Activated CD8-positive, alpha-beta memory T cell treated with anti-CD3 and anti-CD28 coated beads for 36 hours (primary cell): ENCODE measurements around the gene TMEM176A. TPM values are rescaled to one million over a fixed set of nuclear protein-coding genes. Genes with fewer than 3 reads are reported as not detected.
"Not testable (repeated sequence)": the region's sequence is repeated elsewhere in the genome, so short reads cannot be mapped to it uniquely, and the experiment has no call there.

Experiments used
- CTCF ChIA-PET: fragments of 350-600 bp; sonication (Branson Sonifier 250); formaldehyde crosslinking; loops from one replicate; lab custom pipeline; 2021; ENCODE audit warnings: antibody characterized with exemption; lab: Charles Lee
- POLR2A ChIA-PET: fragments of 350-600 bp; sonication (Branson Sonifier 250); formaldehyde crosslinking; loops from one replicate; lab custom pipeline; 2021; ENCODE audit warnings: antibody characterized with exemption; lab: Charles Lee
- total RNA-seq, 2 experiments: library from RNA; stranded (reverse); gene quantifications; one replicate each; pipeline ENCODE4 v1.2.3, GENCODE V29; 2021

TMEM176A gene, protein sequence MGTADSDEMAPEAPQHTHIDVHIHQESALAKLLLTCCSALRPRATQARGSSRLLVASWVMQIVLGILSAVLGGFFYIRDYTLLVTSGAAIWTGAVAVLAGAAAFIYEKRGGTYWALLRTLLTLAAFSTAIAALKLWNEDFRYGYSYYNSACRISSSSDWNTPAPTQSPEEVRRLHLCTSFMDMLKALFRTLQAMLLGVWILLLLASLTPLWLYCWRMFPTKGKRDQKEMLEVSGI
- not detected for total RNA-seq

DNA sequence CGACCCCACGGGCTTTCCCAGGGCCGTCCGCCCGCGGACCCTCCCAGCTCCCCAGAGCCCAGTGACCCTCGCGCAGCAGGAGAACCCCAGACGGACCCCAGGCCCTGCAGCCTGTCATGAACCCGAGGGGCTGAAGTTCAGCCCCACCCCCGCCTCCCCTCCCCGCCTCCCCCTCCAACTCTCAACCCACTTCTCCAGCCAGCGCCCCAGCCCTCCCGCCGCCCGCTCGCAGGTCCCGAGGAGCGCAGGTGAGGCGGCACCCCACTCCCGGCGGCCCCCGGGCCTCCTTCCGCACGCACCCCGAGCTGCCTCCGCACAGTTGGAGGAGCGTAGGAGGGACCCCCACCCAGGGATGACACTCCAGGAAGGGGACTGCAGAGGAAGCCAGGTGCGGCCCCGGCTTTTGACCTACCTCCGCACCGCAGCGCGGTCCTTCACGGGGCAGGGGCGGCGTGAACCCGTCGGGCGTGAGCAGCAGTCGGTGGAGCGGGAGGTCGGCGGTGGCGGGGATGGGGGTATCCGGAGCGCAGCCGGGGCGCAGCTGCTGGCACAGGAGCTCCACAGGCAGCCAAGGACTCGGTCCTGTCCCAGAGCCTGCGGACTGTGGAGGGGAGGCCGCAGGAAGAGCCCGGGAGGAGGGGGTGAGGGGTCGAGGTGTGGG is at the start of gene TMEM176A:
TMEM176A (plus strand) TSS at position 189 of the 661 bp plus-strand sequence. CDS start 782 bp downstream, outside the sequence.
- POLR2A ChIA-PET: no interaction called here
- CTCF ChIA-PET: no interaction called here

DNA sequence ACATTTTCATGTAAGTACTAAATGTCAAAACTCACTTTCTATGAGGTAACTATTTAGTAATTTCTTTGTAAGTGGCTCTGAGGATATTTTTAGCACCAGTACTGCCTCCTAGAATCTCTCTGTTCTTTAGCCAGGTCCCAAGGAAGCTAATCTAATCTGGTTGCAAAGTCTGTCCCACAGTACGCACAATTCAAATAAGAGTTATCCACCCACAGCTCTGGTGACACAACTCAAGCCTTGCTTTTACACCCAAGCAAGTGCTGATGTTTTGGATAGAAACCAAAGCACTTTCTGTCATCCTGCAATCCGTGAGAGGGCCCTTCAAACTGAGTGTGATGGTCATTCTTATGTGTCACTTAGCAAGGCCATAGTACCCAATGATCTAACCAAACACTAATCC is 48.9 kb upstream of the TMEM176A start:
- CTCF ChIA-PET: interaction anchor here (0.7 kb wide), 1 partner anchor 114 kb away, joined by 3 read pairs; no protein-coding TSS in a partner anchor
- POLR2A ChIA-PET: no interaction called here

DNA sequence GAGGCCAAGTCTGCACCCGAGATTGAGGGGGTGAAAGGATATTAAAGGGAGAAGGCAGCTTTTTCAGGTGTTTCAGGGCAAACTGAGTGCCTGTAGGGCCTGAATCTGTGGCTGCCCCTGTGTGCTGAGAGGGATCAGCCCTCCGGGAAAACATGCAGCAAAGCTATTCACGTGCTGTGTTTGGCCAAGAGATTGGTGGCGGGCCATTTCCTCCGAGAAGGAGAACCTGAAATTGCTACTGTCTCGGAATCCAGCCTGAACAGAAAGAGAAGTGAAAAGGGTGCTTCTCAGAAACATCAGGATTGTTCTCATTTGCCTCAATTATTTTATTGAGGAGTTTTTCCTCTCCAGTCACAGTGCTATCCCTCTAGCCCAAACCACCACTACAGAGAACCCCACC is 47.3 kb upstream of the TMEM176A start:
- ChIA-PET CTCF (no interaction called here), POLR2A (no interaction called here)

DNA sequence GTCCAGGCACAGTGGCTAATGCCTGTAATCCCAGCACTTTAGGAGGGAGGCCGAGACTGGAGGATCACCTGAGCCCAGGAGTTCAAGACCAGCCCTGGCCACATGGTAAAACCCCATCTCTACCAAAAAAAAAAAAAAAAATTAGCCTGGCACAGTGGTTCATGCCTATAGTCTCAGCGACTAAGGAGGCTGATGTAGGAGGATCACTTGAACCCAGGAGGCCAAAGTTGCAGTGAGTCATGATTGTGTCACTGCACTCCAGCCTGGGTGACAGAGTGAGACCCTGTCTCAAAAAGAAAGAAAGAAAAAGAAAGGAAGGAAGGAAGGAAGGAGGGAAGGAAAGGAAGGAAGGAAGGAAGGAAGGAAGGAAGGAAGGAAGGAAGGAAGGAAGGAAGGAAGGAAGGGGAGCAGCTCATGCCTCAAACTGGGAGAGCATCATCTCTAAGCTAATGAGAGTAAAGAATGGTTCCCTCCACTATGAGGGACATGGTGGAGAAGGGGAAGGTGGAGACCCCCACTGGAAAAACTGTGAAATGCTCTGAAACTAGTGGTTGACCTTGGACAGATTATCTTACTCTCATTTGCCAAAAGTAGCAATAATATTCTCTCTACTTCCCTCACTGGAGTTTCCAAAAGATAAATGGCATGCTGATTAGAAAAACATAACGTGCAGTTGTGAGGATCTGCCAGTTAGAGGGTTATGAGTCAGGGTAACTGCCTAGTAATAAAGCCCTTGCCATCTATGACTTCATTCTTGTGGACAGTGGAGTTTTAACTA is 46.6 kb upstream of the TMEM176A start:
- CTCF ChIA-PET: no interaction called here
- POLR2A ChIA-PET: interaction anchor here (1.0 to 2.5 kb wide), 2 partner anchors 19 to 38 kb away, joined by 3 to 15 read pairs; partner anchors contain the start of gene GIMAP1

DNA sequence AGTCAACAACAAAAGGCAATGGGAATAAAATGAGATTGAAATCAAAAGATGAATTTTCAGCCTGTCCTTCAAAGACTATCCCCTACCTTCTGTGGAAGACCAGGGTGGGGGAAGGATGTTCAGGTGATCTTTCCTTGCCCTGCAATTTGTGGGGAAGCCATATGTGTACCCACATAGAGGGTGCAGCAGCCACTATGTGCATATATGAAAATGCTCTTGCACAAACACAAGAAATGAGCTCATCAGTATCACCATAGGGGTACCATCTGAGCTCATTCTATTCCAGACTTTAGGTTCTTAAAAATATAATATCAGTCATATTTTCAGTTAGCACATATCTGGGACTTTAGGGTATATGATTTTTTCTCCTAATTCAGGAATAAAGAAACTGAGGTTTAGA is 45.6 kb upstream of the TMEM176A start:
- CTCF ChIA-PET: interaction anchor here (0.6 to 3.0 kb wide), 15 partner anchors 23 to 349 kb away, joined by 3 to 16 read pairs (median 4); partner anchors contain the start of genes GIMAP1 and GIMAP8
- POLR2A ChIA-PET: interaction anchor here (0.6 to 2.5 kb wide), 10 partner anchors 8 to 306 kb away, joined by 3 to 15 read pairs (median 4); partner anchors contain the start of genes GIMAP1 and GIMAP5

DNA sequence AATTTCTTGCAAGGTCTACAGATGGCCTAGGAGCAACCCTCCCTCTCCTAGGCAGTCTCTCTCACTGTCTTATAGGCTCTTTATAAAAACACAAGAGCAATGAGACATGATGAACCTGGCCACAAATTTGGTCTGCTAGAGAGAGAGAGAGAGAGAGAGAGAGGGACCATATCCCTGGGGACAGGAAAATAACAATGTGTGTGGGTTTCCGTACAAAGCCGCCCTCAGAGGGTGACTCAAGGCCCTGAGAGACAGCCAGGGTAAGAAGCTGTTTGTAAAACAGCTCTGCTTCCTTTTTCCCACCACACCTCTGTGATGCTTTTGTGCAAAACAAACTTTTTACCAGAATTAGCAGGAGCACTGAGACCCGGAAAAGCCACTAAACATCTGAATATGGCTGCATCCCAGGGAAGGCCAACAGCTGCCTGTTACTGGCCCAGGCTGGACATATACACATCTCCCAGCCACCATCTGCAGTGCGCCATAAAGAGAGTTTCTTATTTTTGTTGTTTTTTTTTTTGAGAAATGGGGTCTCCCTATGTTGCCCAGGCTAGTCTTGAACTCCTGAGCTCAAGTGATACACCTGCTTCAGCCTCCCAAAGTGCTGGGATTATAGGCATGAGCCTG is 45.0 kb upstream of the TMEM176A start:
- ChIA-PET CTCF (interaction anchor here (0.6 to 3.0 kb wide), 16 partner anchors 23 to 350 kb away, joined by 3 to 16 read pairs (median 4); partner anchors contain the start of genes GIMAP1 and GIMAP8), POLR2A (interaction anchor here (0.6 to 2.5 kb wide), 13 partner anchors 11 to 1398 kb away, joined by 3 to 15 read pairs (median 4); partner anchors contain the start of genes GIMAP1, GIMAP5 and GIMAP8)

DNA sequence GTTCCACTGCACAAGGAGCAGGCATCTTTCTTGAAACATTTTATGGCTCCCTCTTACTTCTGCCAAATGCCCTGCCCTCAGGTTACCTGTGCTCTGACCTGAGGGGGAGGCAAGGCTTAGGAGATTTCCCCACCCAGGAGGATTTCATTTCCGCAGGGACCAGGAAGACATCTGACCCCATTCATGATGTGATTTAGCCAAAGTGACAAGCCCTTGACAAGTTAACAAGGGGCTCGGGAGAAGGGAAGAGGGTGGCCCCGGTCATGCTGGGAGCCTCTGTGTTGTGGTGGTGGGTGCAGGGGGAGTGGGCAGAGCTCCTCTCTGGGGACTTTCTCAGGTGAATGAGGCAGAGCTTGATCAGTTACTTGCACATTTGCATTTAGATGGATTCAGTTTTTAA is 44.4 kb upstream of the TMEM176A start:
- CTCF ChIA-PET: interaction anchor here (1.0 to 3.0 kb wide), 15 partner anchors 24 to 434 kb away, joined by 3 to 16 read pairs (median 4); partner anchors contain the start of genes GIMAP1 and GIMAP8
- POLR2A ChIA-PET: interaction anchor here (0.6 to 2.5 kb wide), 10 partner anchors 12 to 1399 kb away, joined by 3 to 15 read pairs (median 4); partner anchors contain the start of genes GIMAP1, GIMAP5 and GIMAP8

DNA sequence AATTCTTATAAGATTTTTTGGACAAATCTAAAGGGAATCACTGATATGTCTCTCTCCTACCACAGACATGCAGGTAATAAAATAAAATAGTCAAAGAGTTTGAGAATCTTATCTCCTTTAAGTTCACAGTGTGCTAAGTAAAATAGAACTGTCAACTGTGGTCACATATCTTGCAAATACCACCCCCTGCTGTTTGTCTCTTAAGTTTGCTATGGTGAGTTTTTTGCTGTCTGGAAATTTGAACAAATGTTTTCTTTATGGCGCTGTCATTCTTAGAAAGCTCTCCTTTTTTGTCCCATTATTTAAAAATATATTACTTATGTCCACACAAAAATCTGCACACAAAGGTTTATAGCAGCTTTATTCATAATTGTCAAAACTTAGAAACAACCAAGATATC is 43.7 kb upstream of the TMEM176A start:
- CTCF ChIA-PET: interaction anchor here (1.3 to 3.0 kb wide), 3 partner anchors 188 to 435 kb away, joined by 3 to 16 read pairs (median 8); no protein-coding TSS in a partner anchor
- POLR2A ChIA-PET: interaction anchor here (0.6 kb wide), 1 partner anchor 390 kb away, joined by 6 read pairs; no protein-coding TSS in a partner anchor

DNA sequence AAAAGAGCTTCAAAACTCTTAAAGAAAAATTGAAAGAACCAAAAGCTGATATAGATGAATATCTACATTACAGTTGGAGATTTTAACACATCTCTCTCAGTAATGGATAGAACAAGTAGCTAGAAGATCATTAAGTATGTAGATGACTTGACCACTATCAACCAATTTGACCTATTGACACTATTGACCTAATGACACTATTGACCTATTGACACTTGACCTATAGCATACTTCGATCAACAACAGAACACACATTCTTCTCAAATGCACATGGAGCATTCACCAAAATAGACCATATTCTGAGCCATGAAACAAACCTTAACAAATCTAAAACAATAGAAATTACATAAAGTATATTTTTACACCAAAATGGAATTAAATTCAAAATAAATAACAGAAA is 41.1 kb upstream of the TMEM176A start:
- CTCF ChIA-PET: no interaction called here
- POLR2A ChIA-PET: no interaction called here

DNA sequence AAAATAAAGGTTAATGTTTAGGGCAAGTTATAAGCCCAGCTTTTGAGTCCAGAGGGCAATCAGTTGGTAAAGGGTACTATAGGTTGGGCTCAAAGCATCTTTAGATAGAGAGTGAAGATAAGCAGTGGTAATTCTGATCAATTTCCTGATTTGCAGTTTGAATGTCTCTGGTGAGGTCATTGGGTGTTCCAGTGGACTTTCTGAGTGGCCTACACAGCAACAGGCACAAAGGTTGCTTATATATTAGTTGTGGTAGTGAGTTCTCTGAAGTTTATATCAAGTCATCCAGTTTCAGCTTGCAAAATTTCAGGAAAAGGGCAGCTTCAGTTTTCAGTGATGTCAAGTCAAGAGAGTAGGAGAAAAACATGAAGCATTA is 34.2 kb upstream of the TMEM176A start:
- ChIA-PET CTCF (interaction anchor here (1.3 kb wide), 1 partner anchor 333 kb away, joined by 3 read pairs; no protein-coding TSS in a partner anchor), POLR2A (no interaction called here)

DNA sequence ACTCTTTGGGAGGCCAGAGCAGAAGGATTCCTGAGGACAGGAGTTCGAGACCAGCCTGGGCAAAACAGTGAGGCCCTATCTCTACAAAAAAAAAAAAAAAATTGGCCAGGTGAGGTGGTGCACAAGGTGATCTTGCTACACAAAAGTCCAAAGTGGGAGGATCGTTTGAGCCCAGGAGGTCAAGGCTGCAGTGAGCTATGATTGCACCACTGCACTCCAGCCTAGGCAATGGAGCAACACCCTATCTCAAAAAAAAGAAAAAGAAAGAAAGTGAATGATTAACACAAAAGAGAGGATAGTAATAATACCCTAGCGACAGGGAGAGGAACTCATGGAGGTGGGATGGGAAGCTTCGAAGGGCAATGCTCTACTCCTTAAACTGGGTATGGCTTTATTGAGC is 30.8 kb upstream of the TMEM176A start:
- ChIA-PET CTCF (interaction anchor here (0.7 to 1.5 kb wide), 2 partner anchors 9 to 26 kb away, joined by 3 to 4 read pairs; no protein-coding TSS in a partner anchor), POLR2A (no interaction called here)

DNA sequence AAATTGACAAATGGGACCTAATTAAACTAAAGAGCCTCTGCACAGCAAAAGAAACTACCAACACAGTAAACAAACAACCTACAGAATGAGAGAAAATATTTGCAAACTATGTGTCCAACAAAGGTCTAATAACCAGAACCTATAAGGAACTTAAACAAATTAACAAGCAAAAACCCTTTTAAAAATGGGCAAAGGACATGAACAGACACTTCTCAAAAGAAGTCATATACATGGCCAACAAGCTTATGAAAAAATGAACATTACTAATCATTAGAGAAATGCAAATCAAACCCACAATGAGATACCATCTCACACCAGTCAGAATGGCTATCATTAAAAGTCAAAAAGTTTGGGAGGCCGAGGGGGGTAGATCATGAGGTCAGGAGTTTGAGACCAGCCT is 26.4 kb upstream of the TMEM176A start:
- POLR2A ChIA-PET: interaction anchor here (0.7 kb wide), 1 partner anchor 451 kb away, joined by 6 read pairs; the partner anchor contains the start of genes ACTR3C and LRRC61
- CTCF ChIA-PET: not testable (repeated sequence)

DNA sequence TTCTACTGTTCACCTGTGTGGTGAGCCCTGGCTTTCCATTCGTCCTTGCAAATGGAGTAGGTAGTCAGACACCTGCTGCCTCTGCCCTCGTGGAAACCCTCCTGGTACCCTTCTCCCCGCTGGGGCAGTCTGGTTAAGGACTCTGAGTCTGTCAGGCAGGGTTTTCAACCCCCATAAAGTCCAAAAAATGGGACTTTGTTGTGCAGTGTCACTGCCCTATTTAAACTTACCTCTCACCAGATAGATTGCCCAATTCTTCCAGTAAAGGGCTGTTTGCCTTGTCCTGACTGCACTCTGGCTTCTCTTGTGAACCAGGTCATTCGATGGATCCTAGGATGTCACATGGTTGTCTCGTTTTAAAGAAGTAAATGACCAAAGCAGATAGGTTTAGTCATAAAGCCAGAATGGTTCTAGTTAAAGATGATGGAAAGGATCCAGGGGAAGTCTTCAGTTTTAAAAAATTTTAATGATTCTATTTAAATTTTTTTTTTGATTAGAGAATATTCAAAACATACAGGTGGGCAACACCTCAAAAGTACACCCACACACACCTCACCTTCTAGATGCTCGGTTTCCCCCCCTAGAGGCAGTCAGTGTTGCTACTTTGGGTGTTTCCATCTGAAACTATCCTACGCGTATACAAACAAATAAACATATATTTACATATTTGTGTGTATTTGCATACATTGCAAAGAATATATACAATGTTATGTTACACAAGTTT is 22.4 kb upstream of the TMEM176A start:
- POLR2A ChIA-PET: no interaction called here
- CTCF ChIA-PET: interaction anchor here (0.6 to 1.4 kb wide), 9 partner anchors 8 to 329 kb away, joined by 3 to 6 read pairs (median 3); no protein-coding TSS in a partner anchor

DNA sequence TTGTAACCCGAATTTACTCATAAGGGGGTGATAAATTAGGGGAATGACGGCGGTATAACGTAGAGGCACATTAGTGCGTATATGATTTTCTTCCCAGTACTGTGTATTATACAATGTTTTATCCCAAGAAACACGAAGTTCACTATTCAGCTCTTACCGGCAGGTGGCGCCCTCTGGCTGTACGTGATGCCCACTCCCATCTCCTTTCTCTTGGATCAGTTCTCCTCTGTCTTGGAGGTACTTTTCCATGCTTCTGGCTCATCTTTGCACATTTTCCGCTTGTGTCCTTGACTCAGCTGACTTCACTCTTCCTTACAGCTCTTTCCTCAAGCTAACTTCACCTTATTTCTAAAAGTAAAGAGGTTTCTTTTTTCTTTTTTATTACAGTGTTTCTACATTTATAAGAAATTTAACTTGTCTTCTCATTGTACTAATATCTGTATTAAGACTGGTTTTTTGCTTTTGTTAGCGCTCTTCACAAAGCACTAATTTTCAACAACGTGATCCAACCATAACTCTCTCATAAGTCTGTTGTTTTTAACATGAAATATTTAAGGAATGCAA is 21.7 kb upstream of the TMEM176A start:
- ChIA-PET POLR2A (interaction anchor here (0.6 kb wide), 1 partner anchor 11 kb away, joined by 3 read pairs; no protein-coding TSS in a partner anchor), CTCF (interaction anchor here (0.6 to 1.4 kb wide), 10 partner anchors 9 to 330 kb away, joined by 3 to 6 read pairs (median 3); no protein-coding TSS in a partner anchor)

DNA sequence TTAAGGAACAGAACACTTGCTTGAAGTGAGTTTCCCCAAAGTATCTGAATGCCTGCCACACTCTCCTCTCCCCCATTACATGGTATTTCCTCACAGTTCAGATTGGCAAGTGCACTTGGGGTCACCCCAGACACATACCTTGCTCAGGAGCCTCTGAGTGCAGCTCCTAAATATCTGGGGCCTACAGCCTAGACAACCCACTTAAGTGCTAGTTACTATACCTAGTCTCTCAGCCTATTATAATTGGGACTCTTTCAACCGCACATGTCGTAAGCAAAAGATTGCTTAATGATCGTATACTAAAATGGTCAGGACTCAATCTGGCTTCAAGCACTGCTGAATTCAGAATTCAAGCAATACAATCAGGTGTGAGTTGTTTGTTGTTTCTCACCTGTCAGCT is 20.3 kb upstream of the TMEM176A start:
- ChIA-PET POLR2A (no interaction called here), CTCF (interaction anchor here (1.0 kb wide), 1 partner anchor 209 kb away, joined by 3 read pairs; no protein-coding TSS in a partner anchor)

DNA sequence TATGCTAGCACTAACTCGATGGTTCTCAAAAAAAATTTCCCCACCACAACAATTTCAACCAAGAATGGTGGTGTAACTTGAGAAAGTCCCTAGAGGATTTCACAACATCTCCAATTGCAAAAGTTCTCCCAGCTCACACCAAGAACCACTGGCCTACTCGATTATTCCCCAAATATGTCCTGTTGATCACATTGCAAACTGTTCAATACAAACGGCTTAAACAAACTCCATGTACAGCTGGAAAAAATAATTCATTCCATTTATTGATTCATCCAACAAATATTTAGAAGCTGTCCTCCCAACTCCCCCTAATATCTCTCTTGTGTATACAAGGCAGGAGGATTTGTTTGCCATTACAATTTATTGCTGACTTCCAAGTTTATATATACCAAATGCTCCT is 19.5 kb upstream of the TMEM176A start:
- ChIA-PET POLR2A (no interaction called here), CTCF (no interaction called here)

DNA sequence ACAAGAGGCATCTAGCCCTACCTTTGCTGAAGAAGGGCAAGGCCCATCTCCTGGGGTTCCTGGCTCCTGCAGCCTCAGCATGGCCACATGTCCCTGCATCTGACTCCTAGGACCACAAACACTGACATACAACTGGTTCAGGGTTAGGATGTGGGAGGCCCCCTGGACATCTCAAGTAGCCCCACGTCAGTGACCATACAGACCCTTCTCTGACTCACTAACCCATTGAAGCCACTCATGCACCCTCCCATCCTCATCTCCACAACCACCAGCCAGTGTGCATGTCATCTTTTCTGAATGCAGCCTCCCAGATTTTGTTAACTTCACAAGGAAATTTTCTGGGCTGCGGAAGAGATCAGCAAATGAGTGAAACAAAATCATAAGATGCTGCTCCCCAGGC is 18.6 kb upstream of the TMEM176A start:
- ChIA-PET POLR2A (no interaction called here), CTCF (no interaction called here)
